HG02763 (cell line): Measurements from ENCODE around the gene P3R3URF.
A peak's percentile ranks its signal among the peaks of the same experiment; 100 is the strongest.

Experiments used
- ATAC-seq: cut with Tn5 transposase; IDR thresholded peaks from one replicate; pipeline ENCODE4 v1.9.1; 2021; ENCODE audit warnings: mild to moderate bottlenecking, moderate library complexity; ENCODE audit not compliant: unreplicated experiment

Gene P3R3URF

GRCh38 chr1:46194641-46195193 lies 18.4 kb upstream of the P3R3URF start:
- no peak for ATAC-seq

GRCh38 chr1:46193984-46194570 lies 17.8 kb upstream of the P3R3URF start:
- ATAC-seq = no peak

- no peak for ATAC-seq
Observed at GRCh38 chr1:46193285-46193684, 17.0 kb upstream of the P3R3URF start.

GRCh38 chr1:46192171-46192570 lies 15.9 kb upstream of the P3R3URF start:
- no peak for ATAC-seq

- ATAC-seq = no peak
Observed at GRCh38 chr1:46191033-46191701, 14.9 kb upstream of the P3R3URF start.

GRCh38 chr1:46190539-46190938 lies 14.3 kb upstream of the P3R3URF start:
- no peak for ATAC-seq

- no peak for ATAC-seq
Observed at GRCh38 chr1:46188295-46189030, 12.2 kb upstream of the P3R3URF start.

GRCh38 chr1:46187106-46187869 lies 11.0 kb upstream of the P3R3URF start:
- ATAC-seq = no peak

- ATAC-seq = no peak
Observed at GRCh38 chr1:46186076-46186475, 9.8 kb upstream of the P3R3URF start.

- ATAC-seq = no peak
Observed at GRCh38 chr1:46184920-46185658, 8.8 kb upstream of the P3R3URF start.

GRCh38 chr1:46183926-46184557 lies 7.8 kb upstream of the P3R3URF start:
- no peak for ATAC-seq

- ATAC-seq = no peak
Observed at GRCh38 chr1:46183079-46183847, 7.0 kb upstream of the P3R3URF start.

GRCh38 chr1:46181343-46182260 lies 5.3 kb upstream of the P3R3URF start:
- ATAC-seq = no peak

GRCh38 chr1:46180082-46180616 lies 3.9 kb upstream of the P3R3URF start:
- ATAC-seq = no peak

GRCh38 chr1:46179138-46180081 lies 3.1 kb upstream of the P3R3URF start:
- peak; percentile 40 for ATAC-seq

- ATAC-seq = no peak
Observed at GRCh38 chr1:46175243-46175642, 1.0 kb downstream of the P3R3URF start.
